Activated CD8-positive, alpha-beta memory T cell treated with anti-CD3 and anti-CD28 coated beads, Interleukin-2, amount 10 ng/mL, durations not matched to agents 7 days and 5 days (primary cell): Measurements from ENCODE around the gene ACP2. TPM values are rescaled to one million over a fixed set of nuclear protein-coding genes. Genes with fewer than 3 reads are reported as not detected.
"Not testable (repeated sequence)": the region's sequence is repeated elsewhere in the genome, so short reads cannot be mapped to it uniquely, and the experiment has no call there.

Experiments used
- ATAC-seq: fragments of 150-1000 bp; cut with Tn5 transposase; one replicate; pipeline ENCODE4 v1.10.0; 2021; ENCODE audit warnings: moderate library complexity
- CTCF ChIA-PET: fragments of 350-600 bp; sonication (Branson Sonifier 250); formaldehyde crosslinking; loops from one replicate; lab custom pipeline; 2021; ENCODE audit warnings: antibody characterized with exemption; lab: Charles Lee
- DNase-seq: peaks from one replicate; pipeline ENCODE4 v3.0.0-alpha.2; 2020
- H3K27ac Mint-ChIP-seq: one replicate; pipeline ENCODE4 v1.8.0; 2021; ENCODE audit warnings: mild to moderate bottlenecking, mixed read lengths
- H3K27me3 Mint-ChIP-seq: one replicate; pipeline ENCODE4 v1.8.0; 2021; ENCODE audit warnings: mixed read lengths
- H3K36me3 Mint-ChIP-seq: one replicate; pipeline ENCODE4 v1.8.0; 2021; ENCODE audit warnings: mild to moderate bottlenecking, mixed read lengths
- H3K4me1 Mint-ChIP-seq: one replicate; pipeline ENCODE4 v1.8.0; 2021; ENCODE audit warnings: mixed read lengths
- H3K4me3 Mint-ChIP-seq: one replicate; pipeline ENCODE4 v1.8.0; 2021; ENCODE audit warnings: mild to moderate bottlenecking, moderate library complexity, mixed read lengths
- H3K9me3 Mint-ChIP-seq: one replicate; pipeline ENCODE4 v1.8.0; 2022; ENCODE audit warnings: low read depth, mixed read lengths
- total RNA-seq, 2 experiments: library from RNA; stranded (reverse); gene quantifications; one replicate each; pipeline ENCODE4 v1.2.3, GENCODE V29; 2021

ACP2 gene
- total RNA-seq, 2 experiments from 2014 or later, result 26.0 to 29.7 TPM

DNA sequence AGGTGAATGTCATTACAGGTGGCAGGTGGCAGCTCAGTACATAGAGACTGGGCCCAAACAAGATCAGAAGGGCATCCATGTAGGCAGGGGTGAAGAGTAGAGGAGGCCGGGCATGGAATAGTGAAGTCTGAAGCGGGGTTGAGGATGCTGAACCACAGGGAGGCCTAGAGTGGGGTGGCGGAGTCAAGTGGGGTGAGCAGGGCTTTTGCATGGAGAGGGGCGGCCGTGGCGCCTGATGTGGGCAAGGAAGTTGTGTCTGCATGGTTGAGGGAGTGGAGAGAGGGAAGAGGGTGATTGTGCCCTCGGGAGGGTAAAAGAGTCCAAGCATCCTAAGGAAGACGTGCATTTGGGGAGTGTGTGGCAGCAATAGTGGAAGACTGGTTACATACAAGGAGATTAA, 19.5 kb downstream of the ACP2 start:
- Mint-ChIP-seq H3K27ac (no peak overlapping the region), H3K4me3 (no peak overlapping the region), H3K9me3 (no peaks in the 10 kb centered on the region), H3K27me3 (no peaks in the 10 kb centered on the region), H3K4me1 (peaks cover 38% of the 10 kb centered on the region), H3K36me3 (peaks cover 54% of the 10 kb centered on the region)
- CTCF ChIA-PET, result interaction anchor here (1.4 to 1.9 kb wide), 2 partner anchors 30 to 34 kb away, joined by 3 to 4 read pairs; no protein-coding TSS in a partner anchor
- no peak for DNase-seq
- ATAC-seq, result no peak

DNA sequence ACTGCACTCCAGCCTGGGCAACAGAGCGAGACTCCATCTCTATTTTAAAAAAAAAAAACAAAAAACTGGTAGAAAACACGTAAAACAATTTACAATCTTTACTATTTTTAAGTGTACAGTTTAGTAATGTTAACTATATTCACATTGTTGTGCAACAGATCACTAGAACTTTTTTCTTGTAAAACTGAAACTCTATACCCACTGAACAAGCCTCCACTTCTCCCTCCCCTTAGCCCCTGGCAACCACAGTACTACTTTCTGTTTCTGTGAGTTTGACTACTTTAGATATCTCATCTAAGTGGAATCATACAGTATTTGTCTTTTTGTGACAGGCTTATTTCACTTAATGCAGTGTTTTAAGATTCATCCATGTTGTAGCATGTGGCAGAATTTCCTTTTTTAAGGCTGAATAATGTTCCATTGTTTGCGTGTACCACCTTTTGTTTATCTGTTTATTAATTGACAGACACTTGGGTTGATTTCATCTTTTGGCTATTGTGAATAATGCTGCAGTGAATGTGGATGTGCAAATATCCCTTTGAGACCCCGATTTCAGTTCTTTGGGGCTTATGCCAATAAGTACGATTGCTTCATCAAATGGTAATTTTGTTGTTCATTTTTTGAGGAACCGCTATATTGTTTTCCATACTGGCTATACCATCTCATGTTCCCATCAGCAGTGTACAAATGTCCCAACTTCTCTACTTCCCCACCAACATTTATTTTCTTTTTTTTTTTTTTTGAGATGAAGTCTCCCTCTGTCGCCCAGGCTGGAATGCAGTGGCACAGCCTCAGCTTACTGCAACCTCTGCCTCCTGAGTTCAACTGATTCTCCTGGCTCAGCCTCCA, 22.8 kb downstream of the ACP2 start:
- peak; percentile 70 for DNase-seq
- Mint-ChIP-seq H3K4me1 (peaks cover 35% of the 10 kb centered on the region), H3K36me3 (peaks cover 62% of the 10 kb centered on the region), H3K27ac (peak overlapping the region; percentile 89), H3K4me3 (peak overlapping the region; percentile 61), H3K9me3 (no peaks in the 10 kb centered on the region), H3K27me3 (no peaks in the 10 kb centered on the region)
- CTCF ChIA-PET, result interaction anchor here (2.1 kb wide), 1 partner anchor 34 kb away, joined by 5 read pairs; no protein-coding TSS in a partner anchor
- peak; percentile 94 for ATAC-seq

DNA sequence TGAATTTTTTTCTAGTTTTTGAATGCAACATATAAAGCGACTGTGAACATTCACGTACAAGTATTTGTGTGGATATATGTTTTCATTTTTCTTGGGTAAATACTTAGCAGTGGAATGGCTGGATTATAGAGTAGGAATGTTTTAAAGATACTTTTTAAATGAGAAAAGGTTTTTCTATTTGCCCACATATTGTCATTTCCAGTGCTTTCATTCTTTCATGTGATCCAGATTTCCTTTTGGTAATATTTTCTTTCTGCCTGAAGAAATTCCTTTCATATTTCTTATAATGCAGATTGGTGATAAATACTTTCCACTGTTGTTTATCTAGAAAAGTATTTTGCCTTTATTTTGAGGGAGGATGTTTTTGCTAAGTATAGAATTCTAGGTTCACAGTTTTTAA, 25.9 kb downstream of the ACP2 start:
- CTCF ChIA-PET, result no interaction called here
- Mint-ChIP-seq H3K27ac (peak overlapping the region; percentile 46), H3K4me3 (no peak overlapping the region), H3K9me3 (no peaks in the 10 kb centered on the region), H3K36me3 (peaks cover 66% of the 10 kb centered on the region), H3K4me1 (peaks cover 50% of the 10 kb centered on the region), H3K27me3 (no peaks in the 10 kb centered on the region)
- DNase-seq, result no peak
- no peak for ATAC-seq

DNA sequence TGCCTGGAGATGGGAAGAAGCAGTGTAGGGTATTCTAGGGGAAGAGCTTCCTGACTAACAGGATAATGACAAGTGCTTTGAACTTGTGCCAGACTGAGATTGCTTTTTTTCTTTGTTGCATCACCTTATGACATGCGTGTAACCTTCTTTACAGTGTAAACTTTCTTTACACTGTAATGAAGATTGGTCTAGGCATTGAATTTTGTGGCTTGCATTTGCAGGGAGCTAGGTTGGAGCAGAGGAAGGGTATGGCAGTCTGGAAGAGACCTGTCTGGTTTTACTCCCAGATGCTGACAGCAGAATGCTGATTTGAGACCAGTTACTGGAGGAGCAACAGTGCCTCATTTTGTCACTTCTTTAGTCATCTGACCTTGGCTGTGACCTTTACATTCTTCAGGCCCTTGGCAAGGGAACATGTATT, 28.2 kb downstream of the ACP2 start:
- no peak overlapping the region for H3K4me3 Mint-ChIP-seq
- DNase-seq (no peak), ATAC-seq (no peak)
- no peaks in the 10 kb centered on the region for H3K9me3 Mint-ChIP-seq
- peaks cover 54% of the 10 kb centered on the region for H3K4me1 Mint-ChIP-seq
- CTCF ChIA-PET, result interaction anchor here (1.0 to 1.7 kb wide), 4 partner anchors 14 to 89 kb away, joined by 3 to 7 read pairs (median 4); no protein-coding TSS in a partner anchor
- peaks cover 66% of the 10 kb centered on the region for H3K36me3 Mint-ChIP-seq
- no peaks in the 10 kb centered on the region for H3K27me3 Mint-ChIP-seq
- H3K27ac Mint-ChIP-seq, result peak overlapping the region; percentile 51

- ATAC-seq (peak; percentile 35), DNase-seq (peak; percentile 81)
- H3K36me3 Mint-ChIP-seq, result peaks cover 48% of the 10 kb centered on the region
- peaks cover 47% of the 10 kb centered on the region for H3K4me1 Mint-ChIP-seq
- no peaks in the 10 kb centered on the region for H3K27me3 Mint-ChIP-seq
- H3K27ac Mint-ChIP-seq, result peak overlapping the region; percentile 99
- H3K4me3 Mint-ChIP-seq, result peak overlapping the region; percentile 97
- CTCF ChIA-PET, result interaction anchor here (1.0 to 4.3 kb wide), 6 partner anchors 29 to 296 kb away, joined by 3 to 58 read pairs (median 11); partner anchors contain the start of genes ACP2, ARFGAP2, NR1H3 and PACSIN3
- no peaks in the 10 kb centered on the region for H3K9me3 Mint-ChIP-seq
Measured at GRCh38 chr11:47216121-47216798, 32.4 kb downstream of the ACP2 start.

- peaks cover 44% of the 10 kb centered on the region for H3K36me3 Mint-ChIP-seq
- H3K4me1 Mint-ChIP-seq, result peaks cover 44% of the 10 kb centered on the region
- DNase-seq, result no peak
- ATAC-seq, result no peak
- peak overlapping the region; percentile 99 for H3K27ac Mint-ChIP-seq
- peak overlapping the region; percentile 97 for H3K4me3 Mint-ChIP-seq
- CTCF ChIA-PET, result interaction anchor here (1.1 to 4.3 kb wide), 10 partner anchors 8 to 295 kb away, joined by 3 to 58 read pairs (median 8); partner anchors contain the start of genes ACP2, ARFGAP2, NR1H3 and PACSIN3
- no peaks in the 10 kb centered on the region for H3K27me3 Mint-ChIP-seq
- H3K9me3 Mint-ChIP-seq, result no peaks in the 10 kb centered on the region
Measured at GRCh38 chr11:47215366-47215910, 33.2 kb downstream of the ACP2 start.

DNA sequence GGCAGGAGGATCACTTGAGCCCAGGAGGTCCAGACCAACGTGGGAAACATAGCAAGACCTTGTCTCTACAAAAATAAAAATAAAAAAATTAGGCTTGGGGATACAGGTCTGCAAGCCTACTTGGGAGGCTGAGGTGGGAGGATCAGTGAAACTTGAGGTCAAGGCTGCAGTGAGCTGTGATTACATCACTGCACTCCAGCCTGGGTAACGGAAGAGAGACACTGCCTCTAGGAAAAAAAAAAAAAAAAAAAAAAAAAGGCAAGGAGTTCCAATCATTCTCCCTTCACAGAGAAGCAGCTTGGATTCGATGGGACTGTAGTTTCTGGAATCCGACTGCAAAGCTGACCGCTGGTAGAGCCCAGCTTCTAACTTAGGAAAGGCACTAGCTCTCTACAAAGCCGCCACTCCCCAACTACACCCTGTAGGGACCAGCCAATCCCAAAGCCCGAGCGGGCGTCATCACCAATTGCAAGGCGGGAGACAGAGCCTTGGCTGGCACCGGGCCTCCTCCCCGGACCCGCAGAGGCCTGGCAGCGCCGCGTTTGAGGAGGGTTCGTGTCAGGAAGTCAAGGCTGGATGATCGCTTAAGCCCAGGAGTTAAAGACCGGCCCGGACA, 34.6 kb downstream of the ACP2 start:
- no peaks in the 10 kb centered on the region for H3K27me3 Mint-ChIP-seq
- CTCF ChIA-PET, result interaction anchor here (0.7 to 4.3 kb wide), 16 partner anchors 10 to 488 kb away, joined by 3 to 58 read pairs (median 4); partner anchors contain the start of genes ACP2, ARFGAP2, CELF1 and NR1H3
- ATAC-seq (peak; percentile 82), DNase-seq (peak; percentile 94)
- peaks cover 43% of the 10 kb centered on the region for H3K4me1 Mint-ChIP-seq
- peaks cover 37% of the 10 kb centered on the region for H3K36me3 Mint-ChIP-seq
- H3K9me3 Mint-ChIP-seq, result no peaks in the 10 kb centered on the region
- H3K4me3 Mint-ChIP-seq, result peak overlapping the region; percentile 97
- H3K27ac Mint-ChIP-seq, result peak overlapping the region; percentile 100

GRCh38 chr11:47212938-47213337, 35.7 kb downstream of the ACP2 start:
- H3K4me1 Mint-ChIP-seq, result peaks cover 36% of the 10 kb centered on the region
- no peak overlapping the region for H3K27ac Mint-ChIP-seq
- no peak overlapping the region for H3K4me3 Mint-ChIP-seq
- no peak for DNase-seq
- no peaks in the 10 kb centered on the region for H3K9me3 Mint-ChIP-seq
- no peaks in the 10 kb centered on the region for H3K27me3 Mint-ChIP-seq
- peaks cover 29% of the 10 kb centered on the region for H3K36me3 Mint-ChIP-seq
- CTCF ChIA-PET, result interaction anchor here (0.9 to 4.3 kb wide), 4 partner anchors 9 to 487 kb away, joined by 4 to 58 read pairs (median 13); partner anchors contain the start of genes ARFGAP2 and NR1H3
- no peak for ATAC-seq

- H3K27me3 Mint-ChIP-seq, result peaks cover 2% of the 10 kb centered on the region
- peaks cover 11% of the 10 kb centered on the region for H3K4me1 Mint-ChIP-seq
- peaks cover 5% of the 10 kb centered on the region for H3K36me3 Mint-ChIP-seq
- CTCF ChIA-PET, result interaction anchor here (0.8 to 1.0 kb wide), 2 partner anchors 28 to 47 kb away, joined by 3 read pairs; no protein-coding TSS in a partner anchor
- DNase-seq (no peak), ATAC-seq (no peak)
- H3K4me3 Mint-ChIP-seq, result no peak overlapping the region
- H3K27ac Mint-ChIP-seq, result no peak overlapping the region
- H3K9me3 Mint-ChIP-seq, result no peaks in the 10 kb centered on the region
Measured at GRCh38 chr11:47208628-47209027, 40.0 kb downstream of the ACP2 start.

GRCh38 chr11:47208008-47208552, 40.5 kb downstream of the ACP2 start:
- not testable (repeated sequence) for H3K4me3 Mint-ChIP-seq, H3K4me1 Mint-ChIP-seq, DNase-seq, H3K27ac Mint-ChIP-seq, ATAC-seq, H3K36me3 Mint-ChIP-seq, H3K27me3 Mint-ChIP-seq, H3K9me3 Mint-ChIP-seq
- CTCF ChIA-PET, result interaction anchor here (0.8 kb wide), 1 partner anchor 28 kb away, joined by 3 read pairs; no protein-coding TSS in a partner anchor

DNA sequence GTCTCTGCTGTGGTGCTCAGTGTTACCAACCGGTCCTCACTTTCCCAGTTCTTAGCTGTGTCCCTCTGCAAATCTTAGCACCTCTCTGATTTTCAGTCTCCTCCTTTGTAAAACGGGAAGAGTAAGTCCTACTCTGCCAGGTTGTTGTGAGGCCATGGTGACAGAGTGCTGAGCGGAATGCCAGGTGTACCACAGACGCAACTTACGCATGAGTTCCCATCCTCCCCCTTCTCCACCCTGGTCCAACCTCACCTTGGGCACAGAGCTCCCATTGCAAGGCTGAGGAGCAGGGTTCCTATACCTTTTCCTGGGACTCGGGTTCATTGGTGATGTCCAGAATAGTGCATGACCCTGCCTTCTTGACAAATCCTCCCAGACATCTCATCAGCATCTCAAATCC, 41.2 kb downstream of the ACP2 start:
- no peak for DNase-seq

DNA sequence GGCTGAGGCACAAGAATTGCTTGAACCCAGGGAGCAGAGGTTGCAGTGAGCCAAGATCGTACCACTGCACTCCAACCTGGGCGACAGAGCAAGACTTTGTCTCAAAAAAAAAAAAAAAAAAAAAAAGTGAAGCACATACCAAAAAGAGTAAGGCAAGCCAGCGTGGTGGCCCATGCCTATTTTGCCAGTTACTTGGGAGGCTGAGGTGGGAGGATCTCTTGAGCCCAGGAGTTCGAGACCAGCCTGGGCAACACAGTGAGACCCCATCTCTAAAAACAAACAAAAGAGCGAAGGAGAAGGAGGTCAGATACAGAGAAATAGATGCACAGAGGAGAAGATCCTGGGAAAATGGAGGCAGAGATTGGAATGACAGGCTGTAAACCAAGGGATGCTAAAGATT, 42.0 kb downstream of the ACP2 start:
- H3K4me3 Mint-ChIP-seq, H3K4me1 Mint-ChIP-seq, DNase-seq, H3K36me3 Mint-ChIP-seq, ATAC-seq, H3K9me3 Mint-ChIP-seq, H3K27ac Mint-ChIP-seq, CTCF ChIA-PET: not testable (repeated sequence)
- H3K27me3 Mint-ChIP-seq, result peaks cover 12% of the 10 kb centered on the region

More for the DNA sequence above, 41.2 kb downstream of the ACP2 start:
- peaks cover 5% of the 10 kb centered on the region for H3K36me3 Mint-ChIP-seq
- H3K9me3 Mint-ChIP-seq, result no peaks in the 10 kb centered on the region
- H3K4me1 Mint-ChIP-seq, result peaks cover 9% of the 10 kb centered on the region
- CTCF ChIA-PET, result no interaction called here
- no peak overlapping the region for H3K4me3 Mint-ChIP-seq
- ATAC-seq, result no peak
- peaks cover 6% of the 10 kb centered on the region for H3K27me3 Mint-ChIP-seq
- no peak overlapping the region for H3K27ac Mint-ChIP-seq
